Right lobe of liver (tissue), 6 donors: ENCODE results near the gene ZSCAN2. TPM values are rescaled to one million over a fixed set of nuclear protein-coding genes. Genes with fewer than 3 reads are reported as not detected.

ENCODE experiments used
- ATAC-seq, 4 donors: fragments of 200-7000 bp; cut with Tn5 transposase; one replicate each; pipeline ENCODE4 v1.9.1; 2020; ENCODE audit warnings: mild to moderate bottlenecking in 4 of 4, moderate library complexity in 4 of 4
- DNase-seq, 3 donors: peaks; one replicate each; pipeline ENCODE4 v3.0.0-alpha.2; 2020
- H3K27ac ChIP-seq, 3 donors: fragments of 200-600 bp; one replicate each; pipeline ENCODE4 v1.8.0; 2022
- H3K27me3 ChIP-seq, 2 donors: fragments of 200-600 bp; one replicate each; pipeline ENCODE4 v1.8.0; 2022
- H3K36me3 ChIP-seq, 4 donors: fragments of 200-600 bp; sonication (generic) in 1 of 4; one replicate each; pipeline versions ENCODE4 v1.5.1 to v1.8.0; 2017 to 2022; ENCODE audit warnings: control low read depth in 1 of 4
- H3K4me1 ChIP-seq, 4 donors: fragments of 200-600 bp; sonication (generic) in 1 of 4; one replicate each; pipeline versions ENCODE4 v1.5.1 to v1.8.0; 2017 to 2022; ENCODE audit warnings: control low read depth in 1 of 4
- H3K4me3 ChIP-seq, 3 donors: fragments of 200-600 bp; one replicate each; pipeline ENCODE4 v1.8.0; 2022
- H3K9me3 ChIP-seq, 4 donors: fragments of 200-600 bp; sonication (generic) in 1 of 4; one replicate each; pipeline versions ENCODE4 v1.5.1 to v1.8.0; 2017 to 2022; ENCODE audit warnings: control low read depth in 1 of 4
- POLR2A ChIP-seq: fragments of 450-650 bp; IDR thresholded peaks from one replicate; pipeline ENCODE4 v1.6.1; 2017; ENCODE audit warnings: antibody characterized with exemption, mild to moderate bottlenecking
- WGBS: methylation state at CpG from one replicate; pipeline ENCODE4 v1.1.6; 2018; ENCODE audit warnings: low coverage, low lambda C conversion rate; ENCODE audit not compliant: insufficient coverage; ENCODE audit errors: missing lambda C conversion rate; 5-methylcytosine and 5-hydroxymethylcytosine counted together
- intact Hi-C, 2 donors: fragments of 100-400 bp; cut with DNase I; formaldehyde crosslinking; loops; one replicate each; pipeline versions ENCODE4 v1.11.2 to v1.14.1; 2022
- total RNA-seq, 6 experiments: library from RNA; depleted of rRNA in 2 of 6; stranded (reverse); fragments of >200 nt in 2 of 6; fragmentation: NEBNext Ultra II Directional in 3 of 6; extraction: Animal tissue kit (Norgen Biotek cat#: 25700) in 3 of 6; gene quantifications; one replicate each; pipeline versions ENCODE4 v1.1.0 to v1.2.4, GENCODE V29; 2016 to 2023
- TF ChIP-seq, protein P1 (sequence below), 4 donors: fragments of 200-600 bp in 3 of 4; fragments of 450-650 bp in 1 of 4; IDR thresholded peaks; one replicate each; pipeline versions ENCODE4 v1.5.1 to v1.8.0; 2016 to 2022; ENCODE audit warnings: antibody characterized with exemption in 4 of 4, mild to moderate bottlenecking in 2 of 4
- donor health status: DM: no; HTN: yes; CAD: no.
- donor health status: DM: no; HTN: no; CAD: no.
- donor health status: DM: no; HTN: no; CAD: no.
- donor health status: DM: no; HTN: yes; CAD: no.
- donor health status: DM: no; HTN: yes; CAD: no.

Gene ZSCAN2
- total RNA-seq, 6 experiments from 2014 or later, result 4.5 to 8.7 (median 6.8) TPM

DNA sequence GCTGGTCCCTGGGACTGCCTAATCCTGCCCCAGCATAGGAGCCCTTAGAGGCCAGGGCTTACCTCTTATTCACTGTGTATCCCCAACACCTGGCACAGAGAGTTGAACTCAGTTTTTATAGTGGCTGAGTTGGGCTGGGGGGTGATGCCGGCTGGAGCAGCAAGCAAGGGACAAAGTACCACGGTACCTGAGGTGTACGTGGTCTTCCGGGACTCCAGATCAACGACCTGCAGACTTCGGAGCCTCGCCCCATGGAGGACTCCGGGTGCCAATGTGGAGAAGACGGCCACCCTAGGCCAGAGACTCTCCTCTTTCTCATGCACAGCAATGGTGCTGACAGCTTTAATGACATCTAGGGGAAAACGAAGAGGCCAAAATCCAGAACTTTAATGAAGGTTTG lies 45.2 kb downstream of the ZSCAN2 start:
- no peaks in the 10 kb centered on the region for H3K27me3 ChIP-seq
- no peak overlapping the region for H3K4me3 ChIP-seq
- H3K36me3 ChIP-seq, result peaks cover 0 to 73% (median 27%) of the 10 kb centered on the region in 4 donors
- peaks cover 0 to 5% (median 0%) of the 10 kb centered on the region in 4 donors for H3K4me1 ChIP-seq
- TF ChIP-seq POLR2A, result no peak
- TF ChIP-seq, protein P1, sequence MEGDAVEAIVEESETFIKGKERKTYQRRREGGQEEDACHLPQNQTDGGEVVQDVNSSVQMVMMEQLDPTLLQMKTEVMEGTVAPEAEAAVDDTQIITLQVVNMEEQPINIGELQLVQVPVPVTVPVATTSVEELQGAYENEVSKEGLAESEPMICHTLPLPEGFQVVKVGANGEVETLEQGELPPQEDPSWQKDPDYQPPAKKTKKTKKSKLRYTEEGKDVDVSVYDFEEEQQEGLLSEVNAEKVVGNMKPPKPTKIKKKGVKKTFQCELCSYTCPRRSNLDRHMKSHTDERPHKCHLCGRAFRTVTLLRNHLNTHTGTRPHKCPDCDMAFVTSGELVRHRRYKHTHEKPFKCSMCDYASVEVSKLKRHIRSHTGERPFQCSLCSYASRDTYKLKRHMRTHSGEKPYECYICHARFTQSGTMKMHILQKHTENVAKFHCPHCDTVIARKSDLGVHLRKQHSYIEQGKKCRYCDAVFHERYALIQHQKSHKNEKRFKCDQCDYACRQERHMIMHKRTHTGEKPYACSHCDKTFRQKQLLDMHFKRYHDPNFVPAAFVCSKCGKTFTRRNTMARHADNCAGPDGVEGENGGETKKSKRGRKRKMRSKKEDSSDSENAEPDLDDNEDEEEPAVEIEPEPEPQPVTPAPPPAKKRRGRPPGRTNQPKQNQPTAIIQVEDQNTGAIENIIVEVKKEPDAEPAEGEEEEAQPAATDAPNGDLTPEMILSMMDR (IDR thresholded peaks at IDR 0.05), result no peak
- ATAC-seq, result no peak
- 67% methylated on average over 1 of the region's 10 CpGs for WGBS
- no peak for DNase-seq
- intact Hi-C loops, result loop anchor here in 1 of 2 donors (10.0 kb wide), 1 partner anchor 51 kb away; no protein-coding TSS in a partner anchor
- no peaks in the 10 kb centered on the region for H3K9me3 ChIP-seq
- H3K27ac ChIP-seq, result no peak overlapping the region

DNA sequence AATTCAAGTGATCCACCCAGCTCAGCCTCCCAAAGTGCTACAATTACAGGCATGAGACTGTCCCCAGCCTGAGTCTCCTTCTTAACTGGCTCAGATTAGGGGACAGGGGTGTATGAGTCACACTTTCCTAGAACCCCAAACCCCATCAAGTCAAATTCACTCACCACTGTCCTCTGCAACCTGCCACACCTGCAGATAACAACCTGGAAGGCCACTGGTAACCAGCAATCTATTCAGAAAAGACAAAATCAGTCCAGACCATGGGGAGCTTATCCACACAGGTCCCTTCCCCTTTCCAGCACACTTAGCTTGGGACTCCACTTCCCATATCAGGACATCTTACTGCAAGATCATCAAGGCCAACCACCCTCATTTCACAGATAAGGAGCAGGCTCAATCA lies 46.9 kb downstream of the ZSCAN2 start:
- H3K4me3 ChIP-seq, result no peak overlapping the region
- intact Hi-C loops, result loop anchor here in 1 of 2 donors (10.0 kb wide), 1 partner anchor 53 kb away; no protein-coding TSS in a partner anchor
- peaks cover 0 to 73% (median 26%) of the 10 kb centered on the region in 4 donors for H3K36me3 ChIP-seq
- TF ChIP-seq POLR2A, result no peak
- TF ChIP-seq, protein P1 (IDR thresholded peaks at IDR 0.05), result no peak
- H3K27ac ChIP-seq, result no peak overlapping the region
- H3K9me3 ChIP-seq, result no peaks in the 10 kb centered on the region
- peaks cover 0 to 5% (median 0%) of the 10 kb centered on the region in 4 donors for H3K4me1 ChIP-seq
- DNase-seq (no peak), ATAC-seq (no peak)
- no peaks in the 10 kb centered on the region for H3K27me3 ChIP-seq

DNA sequence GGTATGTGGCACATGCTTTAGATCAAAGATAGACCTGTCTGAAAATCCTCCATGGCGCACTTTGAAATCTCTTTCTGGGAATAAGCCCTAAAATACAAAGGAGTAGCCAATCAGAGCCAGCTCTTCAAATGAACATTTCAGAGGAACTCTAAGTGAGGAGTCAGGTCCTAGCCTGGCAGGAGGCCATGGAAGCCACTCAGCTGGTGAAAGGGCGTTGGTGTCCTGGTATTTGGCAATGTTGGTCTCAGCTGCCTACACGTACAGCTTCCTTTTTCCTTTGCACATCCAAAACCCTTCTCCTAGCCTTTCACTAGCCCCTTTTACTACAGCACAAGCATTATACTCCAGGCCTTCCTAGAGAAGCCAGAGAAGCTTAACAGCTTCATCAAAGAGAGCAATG lies 47.7 kb downstream of the ZSCAN2 start:
- peak in 2 of 3 donors; percentile 70 to 77 for DNase-seq
- H3K4me3 ChIP-seq, result no peak overlapping the region
- H3K36me3 ChIP-seq, result peaks cover 0 to 65% (median 20%) of the 10 kb centered on the region in 4 donors
- no peak overlapping the region for H3K27ac ChIP-seq
- H3K4me1 ChIP-seq, result peaks cover 0 to 5% (median 2%) of the 10 kb centered on the region in 4 donors
- no peaks in the 10 kb centered on the region for H3K9me3 ChIP-seq
- TF ChIP-seq, protein P1 (IDR thresholded peaks at IDR 0.05), result no peak
- TF ChIP-seq POLR2A, result no peak
- H3K27me3 ChIP-seq, result no peaks in the 10 kb centered on the region
- 30% methylated on average over 2 of the region's 3 CpGs for WGBS
- intact Hi-C loops, result loop anchor here in 1 of 2 donors (10.0 kb wide), 1 partner anchor 54 kb away; no protein-coding TSS in a partner anchor
- ATAC-seq, result peak; percentile 43 to 69 (median 54)

DNA sequence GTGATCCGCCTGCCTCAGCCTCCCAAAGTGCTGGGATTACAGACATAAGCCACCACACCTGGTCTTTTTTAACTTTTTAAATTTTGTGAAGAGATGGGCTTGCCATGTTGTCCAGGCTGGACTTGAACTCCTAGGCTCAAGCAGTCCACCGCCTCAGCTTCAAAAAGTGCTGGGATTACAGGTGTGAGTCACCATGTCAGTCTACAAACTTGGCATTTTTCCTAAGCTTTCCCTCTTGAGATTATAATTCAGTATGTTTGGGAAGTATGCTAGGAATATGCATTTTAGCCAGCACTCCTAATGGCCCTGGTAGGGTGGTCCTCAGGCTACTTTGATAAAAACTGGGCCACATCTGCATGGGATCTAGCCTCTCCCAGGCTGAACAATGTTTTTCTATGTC lies 48.9 kb downstream of the ZSCAN2 start:
- intact Hi-C loops, result loop anchor here in 1 of 2 donors (10.0 kb wide), 3 partner anchors 55 to 235 kb away; partner anchors contain the start of genes SEC11A and SLC28A1
- TF ChIP-seq, protein P1 (IDR thresholded peaks at IDR 0.05), result no peak
- no peak for TF ChIP-seq POLR2A
- no peaks in the 10 kb centered on the region for H3K27me3 ChIP-seq
- WGBS, result 100% methylated on average over 1 of the region's 2 CpGs
- no peaks in the 10 kb centered on the region for H3K9me3 ChIP-seq
- H3K27ac ChIP-seq, result no peak overlapping the region
- peaks cover 0 to 61% (median 20%) of the 10 kb centered on the region in 4 donors for H3K36me3 ChIP-seq
- ATAC-seq (no peak), DNase-seq (no peak)
- H3K4me1 ChIP-seq, result peaks cover 0 to 6% (median 3%) of the 10 kb centered on the region in 4 donors
- no peak overlapping the region for H3K4me3 ChIP-seq
